GM13976 (cell line): ENCODE data around the gene EFCAB5.

Experiments used
- DNase-seq: peaks from one replicate; pipeline ENCODE4 v3.0.0; 2012; ENCODE audit warnings: low spot score
- in situ Hi-C: fragments of 300-500 bp; cut with MboI; formaldehyde crosslinking; loops from one replicate; pipeline ENCODE4 v1.12.0; 2022; ENCODE audit warnings: low sequenced_read_pairs, mixed read lengths, inconsistent platforms; ENCODE audit not compliant: unreplicated experiment
- TF ChIP-seq, protein P1 (sequence below): IDR thresholded peaks from 2 replicates; pipeline ENCODE4 v1.5.1; 2012; ENCODE audit warnings: borderline replicate concordance, mild to moderate bottlenecking; ENCODE audit not compliant: insufficient read depth; ENCODE audit errors: extremely low read depth, missing control alignments, control extremely low read depth

Gene EFCAB5

DNA sequence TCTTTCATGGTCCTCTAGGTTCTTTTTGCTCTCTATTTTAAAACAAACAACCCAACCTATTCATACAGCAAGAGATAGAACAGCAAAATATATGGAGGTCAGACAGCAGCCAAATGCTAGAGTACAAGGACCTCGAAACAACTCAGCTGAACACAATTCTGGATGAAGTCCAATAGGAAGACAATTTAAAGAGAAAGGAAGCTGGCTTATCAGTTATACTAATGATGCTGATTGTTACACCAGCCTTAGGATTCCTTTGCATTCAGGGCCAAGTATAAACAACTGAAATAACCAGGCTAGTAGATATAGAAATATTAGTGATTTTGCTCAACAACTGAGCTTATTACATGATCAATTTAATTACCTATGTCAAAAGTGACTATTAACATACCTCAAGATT, 13.9 kb upstream of the EFCAB5 start:
- TF ChIP-seq, protein P1, sequence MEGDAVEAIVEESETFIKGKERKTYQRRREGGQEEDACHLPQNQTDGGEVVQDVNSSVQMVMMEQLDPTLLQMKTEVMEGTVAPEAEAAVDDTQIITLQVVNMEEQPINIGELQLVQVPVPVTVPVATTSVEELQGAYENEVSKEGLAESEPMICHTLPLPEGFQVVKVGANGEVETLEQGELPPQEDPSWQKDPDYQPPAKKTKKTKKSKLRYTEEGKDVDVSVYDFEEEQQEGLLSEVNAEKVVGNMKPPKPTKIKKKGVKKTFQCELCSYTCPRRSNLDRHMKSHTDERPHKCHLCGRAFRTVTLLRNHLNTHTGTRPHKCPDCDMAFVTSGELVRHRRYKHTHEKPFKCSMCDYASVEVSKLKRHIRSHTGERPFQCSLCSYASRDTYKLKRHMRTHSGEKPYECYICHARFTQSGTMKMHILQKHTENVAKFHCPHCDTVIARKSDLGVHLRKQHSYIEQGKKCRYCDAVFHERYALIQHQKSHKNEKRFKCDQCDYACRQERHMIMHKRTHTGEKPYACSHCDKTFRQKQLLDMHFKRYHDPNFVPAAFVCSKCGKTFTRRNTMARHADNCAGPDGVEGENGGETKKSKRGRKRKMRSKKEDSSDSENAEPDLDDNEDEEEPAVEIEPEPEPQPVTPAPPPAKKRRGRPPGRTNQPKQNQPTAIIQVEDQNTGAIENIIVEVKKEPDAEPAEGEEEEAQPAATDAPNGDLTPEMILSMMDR, result no peak
- no peak for DNase-seq
- in situ Hi-C loops, result loop anchor here (25.0 kb wide), 1 partner anchor 290 kb away; no protein-coding TSS in a partner anchor

GRCh38 chr17:29929006-29929532, 12.4 kb upstream of the EFCAB5 start:
- in situ Hi-C loops, result loop anchor here (25.0 kb wide), 1 partner anchor 292 kb away; no protein-coding TSS in a partner anchor

DNA sequence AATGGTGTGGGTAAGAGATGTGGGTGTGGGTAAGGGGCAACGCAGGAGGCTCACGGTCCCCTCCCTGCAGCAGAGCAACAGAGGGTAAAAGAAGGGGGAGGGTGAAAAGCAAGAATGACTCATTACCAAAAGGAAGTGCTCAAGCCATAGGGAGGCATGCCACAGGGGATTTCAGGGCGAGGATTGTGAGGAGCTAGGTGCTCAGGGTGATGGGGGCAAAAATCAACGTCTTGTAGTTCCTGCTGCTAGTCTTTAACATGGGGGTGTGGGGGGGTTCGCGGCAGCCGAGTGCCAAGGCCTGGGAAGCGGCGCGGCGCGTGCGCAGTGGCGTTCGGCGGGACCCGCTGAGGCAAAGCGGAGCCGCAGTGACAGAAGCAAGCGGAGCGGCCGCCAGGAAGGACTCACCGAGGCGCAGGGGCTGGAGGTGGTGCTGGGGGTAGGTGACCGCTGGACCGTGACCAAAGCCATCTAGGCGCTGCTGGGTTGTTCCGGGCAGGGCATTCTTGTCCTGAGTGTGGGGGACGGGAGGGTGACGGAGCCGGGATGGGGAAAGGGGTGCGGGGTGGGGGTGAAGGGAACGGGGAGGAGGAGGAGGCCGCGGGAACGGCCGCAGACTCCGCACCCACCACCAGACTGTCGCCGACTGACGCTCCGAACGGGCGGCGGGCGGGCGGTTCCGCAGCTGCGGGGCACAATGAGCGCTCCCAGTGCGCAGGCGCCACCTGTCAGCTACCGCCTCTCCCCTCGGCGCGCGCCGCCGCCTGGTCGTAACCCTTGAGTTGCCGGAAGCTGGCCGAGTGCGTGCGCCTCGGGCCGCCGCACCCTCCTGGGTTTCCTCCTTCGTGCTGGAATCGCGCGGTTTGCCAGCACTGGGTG, 11.7 kb upstream of the EFCAB5 start, which contains the start of gene SSH2:
TSS of gene SSH2 (minus strand) at position 696 of the 876 bp plus-strand sequence. CDS start at position 468, 228 bp downstream.
- TF ChIP-seq, protein P1, result no peak
- peak; percentile 88 for DNase-seq
- in situ Hi-C loops, result loop anchor here (5.0 to 25.0 kb wide), 2 partner anchors 122 to 292 kb away; no protein-coding TSS in a partner anchor

More at GRCh38 chr17:29929006-29929532, 12.4 kb upstream of the EFCAB5 start:
- no peak for DNase-seq
- TF ChIP-seq, protein P1, result no peak

GRCh38 chr17:29930409-29931010, 10.9 kb upstream of the EFCAB5 start:
- TF ChIP-seq, protein P1, result no peak
- no peak for DNase-seq
- in situ Hi-C loops, result loop anchor here (5.0 to 25.0 kb wide), 2 partner anchors 123 to 293 kb away; no protein-coding TSS in a partner anchor

- in situ Hi-C loops, result loop anchor here (5.0 to 25.0 kb wide), 2 partner anchors 124 to 294 kb away; no protein-coding TSS in a partner anchor
- peak; percentile 63 for DNase-seq
Measured at GRCh38 chr17:29931231-29931932, 10.1 kb upstream of the EFCAB5 start.

More at GRCh38 chr17:29931231-29931932, 10.1 kb upstream of the EFCAB5 start:
- TF ChIP-seq, protein P1, result peak; percentile 70
